GM12891 (cell line): ENCODE measurements around the gene SNAPC2.

ENCODE experiments used
- PAX5 ChIP-seq: IDR thresholded peaks from 2 replicates; pipeline ENCODE4 v1.6.1; 2011; ENCODE audit warnings: low read length, moderate library complexity, mild to moderate bottlenecking; ENCODE audit not compliant: insufficient read depth, severe bottlenecking
- POLR2A ChIP-seq: IDR thresholded peaks from 2 replicates; pipeline ENCODE4 v1.6.1; 2011; ENCODE audit warnings: low read depth, low read length, control low read depth
- POLR2AphosphoS5 ChIP-seq: IDR thresholded peaks from 2 replicates; pipeline ENCODE4 v1.6.1; 2011; ENCODE audit warnings: low read depth, low read length, control low read depth
- SPI1 ChIP-seq: IDR thresholded peaks from 2 replicates; pipeline ENCODE4 v1.6.1; 2011; ENCODE audit warnings: low read depth, low read length, control low read depth

DNA sequence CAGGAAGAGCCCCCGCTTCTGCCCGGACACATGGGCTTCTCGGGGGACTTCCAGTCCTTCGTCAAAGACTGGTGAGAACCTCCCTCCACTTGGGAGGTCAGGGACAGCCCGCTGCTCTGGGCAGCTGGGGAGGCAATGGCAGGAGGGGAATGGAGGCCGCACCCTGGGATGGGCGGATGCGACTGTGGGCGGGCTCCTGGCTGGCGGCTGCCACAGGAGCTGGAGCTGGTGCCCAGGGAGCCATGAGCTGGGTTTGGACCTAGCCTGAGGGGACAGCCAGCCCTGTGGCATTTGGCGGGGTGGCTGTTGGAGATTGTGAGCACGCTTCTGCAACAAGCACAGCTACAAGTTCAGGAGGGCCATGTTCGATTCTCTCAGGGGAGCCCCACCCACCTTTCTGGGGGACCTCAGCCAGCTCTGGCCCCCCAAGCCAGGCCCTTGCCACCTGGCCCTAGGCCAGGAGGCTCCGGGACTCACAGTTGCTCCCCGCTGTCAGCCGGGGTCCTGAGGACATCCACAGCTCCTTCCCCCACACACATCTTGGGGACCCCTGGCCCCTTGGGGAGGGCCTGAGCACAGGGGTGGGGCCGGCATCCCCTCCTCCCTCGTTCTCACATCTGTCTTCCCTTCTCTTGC is 8.5 kb upstream of the SNAPC2 start:
- TF ChIP-seq POLR2A (no peak), SPI1 (no peak), POLR2AphosphoS5 (no peak), PAX5 (no peak)
